ENCODE results near the gene RIMKLB. TPM values are rescaled to one million over a fixed set of nuclear protein-coding genes. Genes with fewer than 3 reads are reported as not detected.

The RIMKLB gene
- polyA plus RNA-seq, 1 of the 3 experiments (the other 2 are of a cell fraction) = 24.5 TPM

- peak overlapping the region; percentile 53 for H3K4me2 ChIP-seq
- POLR2A ChIA-PET = no interaction called here
- 28% methylated on average over 5 of the region's 5 CpGs for WGBS (ENCODE audit: low lambda C conversion rate)
- H2AFZ ChIP-seq (ENCODE audit: low read depth) = peak overlapping the region; percentile 81
- H3K9ac ChIP-seq = peak overlapping the region; percentile 22; the same call in 1 of the 2 replicates
- TF ChIP-seq JUND (IDR thresholded peaks at IDR 0.05) = no peak
- no peak for TF ChIP-seq RFX5 (IDR thresholded peaks at IDR 0.05; ENCODE audit: low read length)
- no peak for TF ChIP-seq EP300 (IDR thresholded peaks at IDR 0.05; ENCODE audit: borderline replicate concordance in 1 of 2, low read depth in 1 of 2, low read length in 1 of 2)
- no peak for TF ChIP-seq MXI1 (IDR thresholded peaks at IDR 0.05; ENCODE audit: low read depth, low read length)
- TF ChIP-seq RXRA (IDR thresholded peaks at IDR 0.05; ENCODE audit: borderline replicate concordance, low read depth) = no peak
- peak; percentile 47 for TF ChIP-seq POLR2AphosphoS5 (IDR thresholded peaks at IDR 0.05; ENCODE audit: low read depth, low read length)
- no peak for TF ChIP-seq FOXJ3 (CRISPR knock-in tag; IDR thresholded peaks at IDR 0.05)
- TF ChIP-seq TCF12 (IDR thresholded peaks at IDR 0.05) = peak; percentile 10; the same call in 1 of the 2 replicates
- TF ChIP-seq EZH2phosphoT487 (IDR thresholded peaks at IDR 0.05; ENCODE audit: borderline replicate concordance, low read depth) = no peak
- no peak for TF ChIP-seq YY1 (IDR thresholded peaks at IDR 0.05; ENCODE audit: low read depth)
- TF ChIP-seq MEF2A (IDR thresholded peaks at IDR 0.05; ENCODE audit: borderline replicate concordance, low read depth) = no peak
- peak; percentile 28; the same call in 1 of the 2 replicates for TF ChIP-seq TAF1 (IDR thresholded peaks at IDR 0.05; ENCODE audit: borderline replicate concordance, low read depth, low read length)
- TF ChIP-seq ZBTB33 (IDR thresholded peaks at IDR 0.05; ENCODE audit: borderline replicate concordance, low read depth) = no peak
- no peak for TF ChIP-seq REST (IDR thresholded peaks at IDR 0.05; ENCODE audit: low read depth, low read length)
- no peak for TF ChIP-seq CTCF (IDR thresholded peaks at IDR 0.05)
- no peaks in the 10 kb centered on the region for H4K20me1 ChIP-seq (ENCODE audit: insufficient read depth)
- no peak overlapping the region for H3K4me3 ChIP-seq (ENCODE audit: low read depth in 2 of 2, low read length in 1 of 2)
- DNase-seq = peak; percentile 56
- no peaks in the 10 kb centered on the region for H3K9me2 ChIP-seq
- H3K36me3 ChIP-seq (replicated peaks in 1 of 2; ENCODE audit: control insufficient read depth in 1 of 2, insufficient read depth in 2 of 2, low read length in 1 of 2) = no peaks in the 10 kb centered on the region
- CTCF ChIA-PET = interaction anchor here (1.5 to 2.8 kb wide), 2 partner anchors 131 to 198 kb away, joined by 6 to 11 read pairs; no protein-coding TSS in a partner anchor
- H3K4me1 ChIP-seq (ENCODE audit: control insufficient read depth in 1 of 2, insufficient read depth in 2 of 2, low read depth in 1 of 2, low read length in 1 of 2) = peaks cover 9 to 11% of the 10 kb centered on the region in 2 experiments; a peak in 3 of 4 replicates
- H3K9me3 ChIP-seq = no peaks in the 10 kb centered on the region
- H3K27me3 ChIP-seq (ENCODE audit: insufficient read depth) = no peaks in the 10 kb centered on the region
- peaks cover 29% of the 10 kb centered on the region for H3F3A ChIP-seq (replicated peaks; ENCODE audit: insufficient read depth)
- H3K27ac ChIP-seq (ENCODE audit: low read depth in 2 of 2, low read length in 1 of 2) = peak overlapping the region; percentile 49 to 78; a peak in 3 of 4 replicates
- H3K79me2 ChIP-seq (ENCODE audit: insufficient read depth) = no peaks in the 10 kb centered on the region
Observed at GRCh38 chr12:8692573-8692972, 5.2 kb upstream of the RIMKLB start.
